HepG2 (cell line): ENCODE measurements around the gene CNBD2. TPM values are rescaled to one million over a fixed set of nuclear protein-coding genes. Genes with fewer than 3 reads are reported as not detected.

ENCODE experiments used
- CHCHD3 ChIP-seq: sonication (generic); formaldehyde crosslinking; IDR thresholded peaks from 2 replicates; pipeline ENCODE4 v1.8.0; 2022; ENCODE audit warnings: mild to moderate bottlenecking, missing genetic modification reagents, moderate library complexity
- EHMT2 ChIP-seq: fragments of 200-600 bp; sonication (generic); IDR thresholded peaks from 2 replicates; pipeline ENCODE4 v1.7.0; 2017; ENCODE audit warnings: antibody characterized with exemption, low read depth, low read length, borderline replicate concordance
- ERF ChIP-seq: IDR thresholded peaks from 2 replicates; pipeline ENCODE4 v1.6.1; 2018; ENCODE audit warnings: missing biosample characterization, missing genetic modification reagents
- GABPA ChIP-seq, 2 experiments: IDR thresholded peaks; 2 replicates each; pipeline ENCODE4 v1.6.1; 2011 to 2016; ENCODE audit warnings: low read depth in 2 of 2, low read length in 1 of 2, missing biosample characterization in 1 of 2, missing genetic modification characterization in 1 of 2
- HNF1B ChIP-seq: sonication (generic); formaldehyde crosslinking; IDR thresholded peaks from 2 replicates; pipeline ENCODE4 v1.5.1; 2020; ENCODE audit warnings: mild to moderate bottlenecking, moderate library complexity, missing genetic modification reagents
- KDM4B ChIP-seq: sonication (generic); formaldehyde crosslinking; IDR thresholded peaks from 2 replicates; pipeline ENCODE4 v1.4.0; 2020; ENCODE audit warnings: missing genetic modification reagents
- NKX3-1 ChIP-seq: sonication (generic); formaldehyde crosslinking; IDR thresholded peaks from 2 replicates; pipeline ENCODE4 v1.5.0; 2020; ENCODE audit warnings: missing genetic modification reagents
- POLR2G ChIP-seq: fragments of 200-400 bp; formaldehyde crosslinking; IDR thresholded peaks from 2 replicates; pipeline ENCODE4 v1.6.1; 2018; ENCODE audit warnings: mild to moderate bottlenecking, low read depth, low read length, moderate library complexity
- REXO4 ChIP-seq: sonication (generic); formaldehyde crosslinking; IDR thresholded peaks from 2 replicates; pipeline ENCODE4 v1.8.0; 2022; ENCODE audit warnings: missing genetic modification reagents, mild to moderate bottlenecking, borderline replicate concordance
- TCF12 ChIP-seq, 2 experiments: fragments of 450-650 bp in 1 of 2; sonication (generic) in 1 of 2; formaldehyde crosslinking in 1 of 2; IDR thresholded peaks; 2 replicates each; pipeline versions ENCODE4 v1.6.1 to v1.8.0; 2017 to 2022; ENCODE audit warnings: antibody characterized with exemption in 1 of 2, mild to moderate bottlenecking in 1 of 2, missing genetic modification reagents in 1 of 2, moderate library complexity in 1 of 2
- XBP1 ChIP-seq: sonication (generic); formaldehyde crosslinking; IDR thresholded peaks from 2 replicates; pipeline ENCODE4 v1.5.0; 2020; ENCODE audit warnings: missing genetic modification reagents
- ZBTB39 ChIP-seq: sonication (generic); formaldehyde crosslinking; IDR thresholded peaks from 2 replicates; pipeline ENCODE4 v1.5.0; 2020; ENCODE audit warnings: missing genetic modification reagents
- ZNF143 ChIP-seq: sonication (generic); formaldehyde crosslinking; IDR thresholded peaks from 2 replicates; pipeline ENCODE4 v1.4.0; 2020; ENCODE audit warnings: missing genetic modification reagents
- ZNF225 ChIP-seq: sonication (generic); formaldehyde crosslinking; IDR thresholded peaks from 2 replicates; pipeline ENCODE4 v1.4.0; 2020; ENCODE audit warnings: mild to moderate bottlenecking, missing genetic modification reagents
- ZNF468 ChIP-seq: sonication (generic); formaldehyde crosslinking; IDR thresholded peaks from 2 replicates; pipeline ENCODE4 v1.8.0; 2022; ENCODE audit warnings: mild to moderate bottlenecking, moderate library complexity, missing genetic modification reagents
- ZNF691 ChIP-seq: sonication (generic); formaldehyde crosslinking; IDR thresholded peaks from 2 replicates; pipeline ENCODE4 v1.4.0; 2020; ENCODE audit warnings: missing genetic modification reagents, low read depth, mild to moderate bottlenecking, borderline replicate concordance
- ZNF768 ChIP-seq: sonication (generic); formaldehyde crosslinking; IDR thresholded peaks from 2 replicates; pipeline ENCODE4 v1.4.0; 2020; ENCODE audit warnings: missing genetic modification reagents
- polyA plus RNA-seq, 8 experiments: library from polyadenylated mRNA; depleted of rRNA in 3 of 8; stranded (reverse) in 7 of 8; unstranded in 1 of 8; fragments of >200 nt; fragmentation: Illumina TruSeq in 4 of 8; extraction: Trizol in 4 of 8; gene quantifications; 2 replicates each; pipeline versions ENCODE4 v1.2.1 to v1.2.3, GENCODE V29; 2011 to 2016; ENCODE audit warnings: low read depth in 4 of 8, missing spikeins in 1 of 8, mixed read lengths in 1 of 8; ENCODE audit not compliant: insufficient read depth in 1 of 8
- total RNA-seq, 5 experiments: library from RNA; depleted of rRNA; stranded (reverse); fragments of >200 nt; fragmentation: Illumina TruSeq; extraction: Trizol; gene quantifications; 2 replicates each; pipeline ENCODE4 v1.2.3, GENCODE V29; 2016; ENCODE audit warnings: low read depth in 1 of 5
- TF ChIP-seq, protein P1 (sequence below): sonication (generic); formaldehyde crosslinking; IDR thresholded peaks from 2 replicates; pipeline ENCODE4 v1.4.0; 2020; ENCODE audit warnings: missing genetic modification reagents
- TF ChIP-seq, protein P2 (sequence below): sonication (generic); formaldehyde crosslinking; conservative IDR thresholded peaks from 2 replicates; pipeline ENCODE4 v1.8.0; 2022; ENCODE audit warnings: low read depth, missing genetic modification reagents

The CNBD2 gene
- total and polyA plus RNA-seq, 2 of the 13 experiments (the other 11 are each of a cell fraction or from before 2014, with no cell fraction given): 12.4 to 22.8 TPM

DNA sequence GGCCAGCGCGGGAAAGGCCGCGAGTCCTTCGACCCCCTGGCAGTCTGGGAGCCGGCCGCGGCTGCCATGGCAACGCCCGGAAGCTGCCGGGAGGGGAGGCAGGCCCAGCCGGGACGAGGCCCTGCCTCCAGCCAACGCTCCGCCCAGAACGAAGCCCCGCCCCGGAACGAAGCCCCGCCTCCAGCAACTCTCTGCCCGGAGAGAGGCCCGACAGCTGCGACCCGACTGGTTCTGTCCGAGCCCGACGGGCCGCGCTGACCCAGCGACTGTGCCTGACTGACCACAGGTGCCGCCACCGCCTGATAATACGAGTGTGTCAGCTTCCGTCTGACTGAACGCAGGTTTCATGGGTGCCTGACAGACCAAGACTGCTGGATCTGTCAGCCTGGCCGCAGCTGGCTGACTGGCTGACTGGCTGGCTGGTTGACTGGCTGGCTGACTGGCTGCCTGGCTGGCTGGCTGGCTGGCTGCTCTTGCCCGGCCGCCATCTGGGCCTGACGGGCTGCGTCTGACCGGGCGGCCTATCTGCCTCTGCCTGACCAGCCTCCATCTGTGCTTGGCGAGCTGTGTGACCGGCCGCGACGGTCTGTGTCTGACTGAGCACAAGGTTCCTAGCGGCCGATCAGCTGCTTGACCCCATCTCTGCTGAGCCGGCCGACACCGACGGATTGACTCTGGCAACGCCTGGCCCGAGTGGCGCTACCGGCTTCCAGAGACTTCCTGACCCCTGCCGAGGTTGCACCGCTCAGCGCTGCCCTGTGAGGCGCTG lies 96.5 kb downstream of the CNBD2 start (continued):
- TF ChIP-seq ZBTB39 (no peak), REXO4 (CRISPR knock-in tag) (no peak), ZNF468 (CRISPR knock-in tag) (no peak), ERF (CRISPR knock-in tag) (peak; percentile 69), NKX3-1 (CRISPR knock-in tag) (no peak), XBP1 (CRISPR knock-in tag) (no peak), ZNF691 (CRISPR knock-in tag) (no peak), ZNF768 (peak; percentile 83), KDM4B (CRISPR knock-in tag) (no peak), EHMT2 (no peak), GABPA (IDR thresholded peaks at IDR 0.05; ENCODE audit: low read depth, low read length) (peak; percentile 43; the same call in 1 of the 2 replicates), GABPA (CRISPR knock-in tag; IDR thresholded peaks at IDR 0.05; ENCODE audit: low read depth) (peak; percentile 59), HNF1B (CRISPR knock-in tag) (peak; percentile 67), ZNF143 (CRISPR knock-in tag) (no peak), TCF12 (IDR thresholded peaks at IDR 0.05) (no peak), TCF12 (CRISPR knock-in tag; IDR thresholded peaks at IDR 0.05) (no peak), ZNF225 (CRISPR knock-in tag) (peak; percentile 72), POLR2G (peak; percentile 63), CHCHD3 (CRISPR knock-in tag) (peak; percentile 61; the same call in 1 of the 2 replicates)
- TF ChIP-seq, protein P1, sequence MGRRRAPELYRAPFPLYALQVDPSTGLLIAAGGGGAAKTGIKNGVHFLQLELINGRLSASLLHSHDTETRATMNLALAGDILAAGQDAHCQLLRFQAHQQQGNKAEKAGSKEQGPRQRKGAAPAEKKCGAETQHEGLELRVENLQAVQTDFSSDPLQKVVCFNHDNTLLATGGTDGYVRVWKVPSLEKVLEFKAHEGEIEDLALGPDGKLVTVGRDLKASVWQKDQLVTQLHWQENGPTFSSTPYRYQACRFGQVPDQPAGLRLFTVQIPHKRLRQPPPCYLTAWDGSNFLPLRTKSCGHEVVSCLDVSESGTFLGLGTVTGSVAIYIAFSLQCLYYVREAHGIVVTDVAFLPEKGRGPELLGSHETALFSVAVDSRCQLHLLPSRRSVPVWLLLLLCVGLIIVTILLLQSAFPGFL (CRISPR knock-in tag): no peak
- TF ChIP-seq, protein P2, sequence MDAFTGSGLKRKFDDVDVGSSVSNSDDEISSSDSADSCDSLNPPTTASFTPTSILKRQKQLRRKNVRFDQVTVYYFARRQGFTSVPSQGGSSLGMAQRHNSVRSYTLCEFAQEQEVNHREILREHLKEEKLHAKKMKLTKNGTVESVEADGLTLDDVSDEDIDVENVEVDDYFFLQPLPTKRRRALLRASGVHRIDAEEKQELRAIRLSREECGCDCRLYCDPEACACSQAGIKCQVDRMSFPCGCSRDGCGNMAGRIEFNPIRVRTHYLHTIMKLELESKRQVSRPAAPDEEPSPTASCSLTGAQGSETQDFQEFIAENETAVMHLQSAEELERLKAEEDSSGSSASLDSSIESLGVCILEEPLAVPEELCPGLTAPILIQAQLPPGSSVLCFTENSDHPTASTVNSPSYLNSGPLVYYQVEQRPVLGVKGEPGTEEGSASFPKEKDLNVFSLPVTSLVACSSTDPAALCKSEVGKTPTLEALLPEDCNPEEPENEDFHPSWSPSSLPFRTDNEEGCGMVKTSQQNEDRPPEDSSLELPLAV (CRISPR knock-in tag): no peak
